ENCODE data around the gene HMSD.

The HMSD gene

GRCh38 chr18:63961435-63961980 is 12.4 kb downstream of the HMSD start:
- H3K4me3 ChIP-seq (ENCODE audit: low read length) = no peak overlapping the region
- no peaks in the 10 kb centered on the region for H3K27me3 ChIP-seq (ENCODE audit: control insufficient read depth, insufficient read depth, low read length)
- no peaks in the 10 kb centered on the region for H3K9me3 ChIP-seq (ENCODE audit: control insufficient read depth, low read depth, low read length)
- H3K27ac ChIP-seq (ENCODE audit: low read length) = no peak overlapping the region
- H3K9ac ChIP-seq (ENCODE audit: low read length) = no peak overlapping the region
- H3K36me3 ChIP-seq (ENCODE audit: control insufficient read depth, low read depth, low read length) = no peaks in the 10 kb centered on the region
- H3K4me1 ChIP-seq (ENCODE audit: control insufficient read depth, low read depth, low read length) = no peaks in the 10 kb centered on the region

DNA sequence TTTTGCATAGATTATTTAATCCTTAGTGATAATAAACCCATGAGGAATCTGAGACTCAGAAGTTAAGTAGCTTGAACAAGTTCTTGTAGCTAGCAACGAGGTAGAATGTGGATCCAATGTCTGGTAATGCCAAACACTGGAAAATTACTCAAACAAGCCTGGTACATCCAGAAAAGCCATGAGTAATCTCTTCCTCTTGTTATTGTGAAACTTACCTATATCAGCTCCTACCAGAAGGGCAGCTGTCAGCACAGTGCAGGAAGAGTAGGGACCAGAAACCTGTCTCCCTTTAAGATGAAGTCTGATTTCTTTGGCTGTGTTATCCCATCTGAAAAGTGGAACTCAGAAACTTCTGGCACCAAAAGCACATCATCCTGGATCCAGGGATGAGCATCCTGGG is 13.0 kb downstream of the HMSD start:
- Histone ChIP-seq H3K4me3 (ENCODE audit: low read length) (no peak overlapping the region), H3K27me3 (ENCODE audit: control insufficient read depth, insufficient read depth, low read length) (no peaks in the 10 kb centered on the region), H3K27ac (ENCODE audit: low read length) (no peak overlapping the region), H3K4me1 (ENCODE audit: control insufficient read depth, low read depth, low read length) (no peaks in the 10 kb centered on the region), H3K9ac (ENCODE audit: low read length) (no peak overlapping the region), H3K9me3 (ENCODE audit: control insufficient read depth, low read depth, low read length) (no peaks in the 10 kb centered on the region), H3K36me3 (ENCODE audit: control insufficient read depth, low read depth, low read length) (no peaks in the 10 kb centered on the region)

DNA sequence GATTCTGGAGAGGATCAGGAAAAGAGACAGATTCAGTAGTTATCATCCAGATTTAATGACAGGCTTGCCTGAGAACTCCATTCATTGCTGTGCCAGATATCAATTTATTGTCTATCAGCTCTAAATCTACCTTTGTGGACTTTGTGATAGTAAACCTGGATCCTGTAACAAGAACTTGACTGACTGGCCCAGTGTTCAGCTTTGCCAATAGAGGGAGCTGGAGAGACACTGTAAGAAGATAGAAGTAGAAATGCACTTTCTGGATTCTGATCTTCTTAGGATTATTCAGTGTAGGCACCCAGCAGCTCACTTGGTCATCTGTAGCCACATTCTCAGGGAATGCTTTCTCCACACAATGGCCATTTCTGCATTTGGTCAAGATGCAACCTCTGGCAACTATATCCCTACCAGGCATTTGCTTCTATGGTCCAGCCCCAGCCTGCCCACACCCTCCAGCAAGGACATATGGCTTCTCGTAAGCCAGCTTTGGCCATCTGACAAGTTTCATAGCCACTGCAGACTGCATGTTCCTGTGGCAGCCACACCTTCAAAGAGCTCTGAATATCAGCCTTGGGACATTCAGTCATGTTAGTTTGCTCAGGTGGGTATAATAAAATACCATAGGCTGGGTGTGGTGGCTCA is 14.6 kb downstream of the HMSD start:
- no peak overlapping the region for H3K27ac ChIP-seq (ENCODE audit: low read length)
- H3K36me3 ChIP-seq (ENCODE audit: control insufficient read depth, low read depth, low read length) = no peaks in the 10 kb centered on the region
- no peak overlapping the region for H3K4me3 ChIP-seq (ENCODE audit: low read length)
- H3K27me3 ChIP-seq (ENCODE audit: control insufficient read depth, insufficient read depth, low read length) = no peaks in the 10 kb centered on the region
- H3K9me3 ChIP-seq (ENCODE audit: control insufficient read depth, low read depth, low read length) = no peaks in the 10 kb centered on the region
- H3K4me1 ChIP-seq (ENCODE audit: control insufficient read depth, low read depth, low read length) = no peaks in the 10 kb centered on the region
- H3K9ac ChIP-seq (ENCODE audit: low read length) = no peak overlapping the region

DNA sequence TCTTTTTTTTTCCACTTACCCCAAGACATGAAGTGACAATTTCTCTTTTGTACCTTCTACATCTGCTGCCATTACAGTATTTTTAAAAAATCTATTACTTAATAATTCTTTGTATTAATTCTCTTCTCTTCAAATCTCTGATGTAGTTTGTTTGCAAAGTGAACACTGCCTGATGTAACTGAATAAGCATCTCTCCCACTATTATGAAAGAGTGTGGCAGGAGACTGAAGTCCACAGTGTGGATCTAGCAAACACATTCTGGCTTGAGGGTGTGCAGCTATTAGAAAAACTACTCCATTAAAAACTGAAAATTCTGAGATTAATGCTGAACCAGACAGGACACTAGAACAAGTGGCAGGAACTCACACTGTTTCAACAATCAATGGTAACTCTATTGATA is 15.8 kb downstream of the HMSD start:
- Histone ChIP-seq H3K27ac (ENCODE audit: low read length) (no peak overlapping the region), H3K27me3 (ENCODE audit: control insufficient read depth, insufficient read depth, low read length) (peaks cover 7% of the 10 kb centered on the region), H3K4me1 (ENCODE audit: control insufficient read depth, low read depth, low read length) (peaks cover 5% of the 10 kb centered on the region), H3K36me3 (ENCODE audit: control insufficient read depth, low read depth, low read length) (no peaks in the 10 kb centered on the region), H3K9me3 (ENCODE audit: control insufficient read depth, low read depth, low read length) (no peaks in the 10 kb centered on the region), H3K4me3 (ENCODE audit: low read length) (no peak overlapping the region), H3K9ac (ENCODE audit: low read length) (no peak overlapping the region)

- Histone ChIP-seq H3K9ac (ENCODE audit: low read length) (no peak overlapping the region), H3K9me3 (ENCODE audit: control insufficient read depth, low read depth, low read length) (no peaks in the 10 kb centered on the region), H3K27ac (ENCODE audit: low read length) (no peak overlapping the region), H3K27me3 (ENCODE audit: control insufficient read depth, insufficient read depth, low read length) (peaks cover 7% of the 10 kb centered on the region), H3K36me3 (ENCODE audit: control insufficient read depth, low read depth, low read length) (no peaks in the 10 kb centered on the region), H3K4me1 (ENCODE audit: control insufficient read depth, low read depth, low read length) (peaks cover 5% of the 10 kb centered on the region), H3K4me3 (ENCODE audit: low read length) (no peak overlapping the region)
These were observed 16.7 kb downstream of the HMSD start for GRCh38 chr18:63965716-63966330.

DNA sequence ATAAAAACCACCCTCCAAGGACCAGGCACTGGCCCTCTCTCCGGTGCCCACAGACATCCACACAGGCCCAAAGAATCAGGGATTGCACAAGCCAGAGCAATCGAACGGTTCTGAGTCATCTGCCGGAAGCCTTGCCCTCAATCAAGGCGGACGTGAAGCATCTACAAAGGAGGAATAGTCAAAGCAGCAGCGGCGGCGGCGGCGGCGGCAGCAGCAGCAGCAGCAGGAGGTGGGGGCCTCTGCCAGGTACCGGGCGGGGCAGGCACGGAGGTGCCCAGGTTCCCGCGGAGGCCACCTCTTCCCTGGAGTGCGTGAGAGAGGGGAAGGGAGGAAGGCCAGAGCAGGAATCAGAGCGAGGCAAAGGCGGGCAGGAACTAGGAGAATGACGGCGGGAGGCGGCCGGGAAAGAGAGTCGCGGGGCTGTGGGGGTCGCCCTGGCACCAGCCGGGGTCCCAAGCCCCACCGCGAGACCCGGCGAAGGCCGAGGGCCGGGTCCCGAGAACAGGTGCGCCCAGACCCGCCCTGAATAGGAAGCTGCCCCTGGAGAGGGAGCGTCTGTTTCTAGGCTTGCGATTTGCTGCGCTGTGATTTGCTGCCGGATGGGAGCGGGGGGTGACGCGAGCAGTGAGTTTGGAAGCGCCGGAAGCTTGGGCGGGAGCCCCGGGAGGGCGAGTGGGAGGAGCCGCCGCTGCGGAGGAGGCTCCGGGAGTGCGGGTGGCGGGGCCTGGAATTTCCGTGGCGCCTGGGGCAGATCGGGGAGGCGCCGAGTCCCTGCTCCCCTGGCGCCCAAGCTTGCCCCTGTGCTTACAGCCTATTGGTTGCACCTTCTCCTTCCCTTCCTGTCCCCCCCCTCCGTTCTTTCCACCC is 21.1 kb downstream of the HMSD start, which contains the start of gene SERPINB8:
SERPINB8 (plus strand) TSS at position 140 of the 867 bp plus-strand sequence. CDS start 8,228 bp downstream, outside the sequence.
- Histone ChIP-seq H3K4me3 (ENCODE audit: low read length) (peak within 1 kb of the TSS; percentile 76), H3K9ac (ENCODE audit: low read length) (peak within 1 kb of the TSS; percentile 65), H3K4me1 (ENCODE audit: control insufficient read depth, low read depth, low read length) (peaks cover 10% of the 10 kb centered on the region), H3K36me3 (ENCODE audit: control insufficient read depth, low read depth, low read length) (no peaks in the 10 kb centered on the region), H3K27me3 (ENCODE audit: control insufficient read depth, insufficient read depth, low read length) (peaks cover 37% of the 10 kb centered on the region), H3K27ac (ENCODE audit: low read length) (peak within 1 kb of the TSS; percentile 30), H3K9me3 (ENCODE audit: control insufficient read depth, low read depth, low read length) (no peaks in the 10 kb centered on the region)

GRCh38 chr18:63970809-63971205 is 21.7 kb downstream of the HMSD start:
- Histone ChIP-seq H3K4me3 (ENCODE audit: low read length) (peak overlapping the region; percentile 76), H3K27ac (ENCODE audit: low read length) (peak overlapping the region; percentile 30), H3K36me3 (ENCODE audit: control insufficient read depth, low read depth, low read length) (no peaks in the 10 kb centered on the region), H3K9ac (ENCODE audit: low read length) (peak overlapping the region; percentile 65), H3K4me1 (ENCODE audit: control insufficient read depth, low read depth, low read length) (peaks cover 10% of the 10 kb centered on the region), H3K9me3 (ENCODE audit: control insufficient read depth, low read depth, low read length) (no peaks in the 10 kb centered on the region), H3K27me3 (ENCODE audit: control insufficient read depth, insufficient read depth, low read length) (peaks cover 44% of the 10 kb centered on the region)

GRCh38 chr18:63971320-63972001 is 22.4 kb downstream of the HMSD start:
- H3K27me3 ChIP-seq (ENCODE audit: control insufficient read depth, insufficient read depth, low read length) = peaks cover 50% of the 10 kb centered on the region
- no peak overlapping the region for H3K27ac ChIP-seq (ENCODE audit: low read length)
- H3K4me3 ChIP-seq (ENCODE audit: low read length) = peak overlapping the region; percentile 76
- H3K9ac ChIP-seq (ENCODE audit: low read length) = peak overlapping the region; percentile 65
- no peaks in the 10 kb centered on the region for H3K9me3 ChIP-seq (ENCODE audit: control insufficient read depth, low read depth, low read length)
- no peaks in the 10 kb centered on the region for H3K36me3 ChIP-seq (ENCODE audit: control insufficient read depth, low read depth, low read length)
- H3K4me1 ChIP-seq (ENCODE audit: control insufficient read depth, low read depth, low read length) = peaks cover 10% of the 10 kb centered on the region

DNA sequence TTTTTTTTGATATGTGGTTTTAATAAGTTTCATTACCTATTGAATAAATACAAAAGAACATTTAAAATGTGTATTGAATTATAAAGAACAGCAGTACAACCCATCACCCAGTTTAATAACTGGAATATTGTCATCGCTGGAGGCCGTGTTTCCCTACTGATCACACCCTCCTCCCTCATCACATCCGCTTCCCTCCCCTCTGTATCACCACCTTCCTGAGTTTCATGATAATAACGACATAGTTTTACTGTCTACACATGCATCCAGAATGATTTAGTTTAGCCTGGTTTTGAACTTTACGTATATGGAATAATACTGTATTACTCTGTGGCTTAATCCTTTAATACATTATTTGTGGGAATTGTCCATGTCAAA is 22.9 kb downstream of the HMSD start:
- Histone ChIP-seq H3K36me3 (ENCODE audit: control insufficient read depth, low read depth, low read length) (no peaks in the 10 kb centered on the region), H3K4me3 (ENCODE audit: low read length) (no peak overlapping the region), H3K9ac (ENCODE audit: low read length) (no peak overlapping the region), H3K27me3 (ENCODE audit: control insufficient read depth, insufficient read depth, low read length) (peaks cover 55% of the 10 kb centered on the region), H3K9me3 (ENCODE audit: control insufficient read depth, low read depth, low read length) (no peaks in the 10 kb centered on the region), H3K4me1 (ENCODE audit: control insufficient read depth, low read depth, low read length) (peaks cover 10% of the 10 kb centered on the region), H3K27ac (ENCODE audit: low read length) (no peak overlapping the region)

DNA sequence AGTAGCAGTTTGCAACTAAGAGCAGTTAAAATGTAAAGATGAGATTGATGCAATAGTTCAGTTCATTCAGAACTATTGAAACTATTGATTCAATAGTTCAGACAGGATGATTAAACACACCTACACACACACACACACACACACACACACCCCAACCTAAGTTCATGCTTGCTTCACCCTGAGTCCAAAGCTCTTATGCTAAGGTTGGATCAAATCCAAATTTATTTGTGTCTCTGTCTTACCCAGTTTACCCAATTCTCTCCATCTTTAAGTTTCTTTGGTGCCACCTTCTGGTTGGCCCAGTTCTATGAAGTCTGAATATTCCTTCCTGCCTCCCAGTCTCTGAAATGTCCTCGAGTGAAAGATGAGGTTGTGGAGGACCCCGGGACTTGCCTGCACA is 25.9 kb downstream of the HMSD start:
- peaks cover 9% of the 10 kb centered on the region for H3K4me1 ChIP-seq (ENCODE audit: control insufficient read depth, low read depth, low read length)
- H3K27ac ChIP-seq (ENCODE audit: low read length) = no peak overlapping the region
- no peaks in the 10 kb centered on the region for H3K9me3 ChIP-seq (ENCODE audit: control insufficient read depth, low read depth, low read length)
- no peak overlapping the region for H3K4me3 ChIP-seq (ENCODE audit: low read length)
- H3K9ac ChIP-seq (ENCODE audit: low read length) = no peak overlapping the region
- H3K36me3 ChIP-seq (ENCODE audit: control insufficient read depth, low read depth, low read length) = no peaks in the 10 kb centered on the region
- H3K27me3 ChIP-seq (ENCODE audit: control insufficient read depth, insufficient read depth, low read length) = peaks cover 72% of the 10 kb centered on the region

GRCh38 chr18:63975628-63976027 is 26.5 kb downstream of the HMSD start:
- Histone ChIP-seq H3K27me3 (ENCODE audit: control insufficient read depth, insufficient read depth, low read length) (peaks cover 72% of the 10 kb centered on the region), H3K4me1 (ENCODE audit: control insufficient read depth, low read depth, low read length) (peaks cover 9% of the 10 kb centered on the region), H3K36me3 (ENCODE audit: control insufficient read depth, low read depth, low read length) (no peaks in the 10 kb centered on the region), H3K4me3 (ENCODE audit: low read length) (no peak overlapping the region), H3K9me3 (ENCODE audit: control insufficient read depth, low read depth, low read length) (no peaks in the 10 kb centered on the region), H3K9ac (ENCODE audit: low read length) (no peak overlapping the region), H3K27ac (ENCODE audit: low read length) (no peak overlapping the region)
